ENCODE measurements around the gene GREM2.

GRCh38 chr1:240656531-240656930 lies 44.6 kb upstream of the GREM2 start:
- TF ChIP-seq YY1 (IDR thresholded peaks at IDR 0.05; ENCODE audit: insufficient read depth, insufficient read length) (no peak), SUZ12 (IDR thresholded peaks at IDR 0.05; ENCODE audit: extremely low read depth, insufficient read depth, insufficient read length) (no peak), ZNF274 (IDR thresholded peaks at IDR 0.05; ENCODE audit: low read depth, low read length) (no peak)

All from NT2/D1 (cell line).